Lower lobe of right lung (tissue), 2 donors: ENCODE results near the gene DCLK1. TPM values are rescaled to one million over a fixed set of nuclear protein-coding genes. Genes with fewer than 3 reads are reported as not detected.

ENCODE experiments used
- ATAC-seq, 2 donors: fragments of 200-7000 bp; cut with Tn5 transposase; one replicate each; pipeline ENCODE4 v1.9.1; 2020 to 2022; ENCODE audit warnings: mild to moderate bottlenecking in 2 of 2, moderate library complexity in 2 of 2
- DNase-seq: peaks from one replicate; pipeline ENCODE4 v3.0.0-alpha.2; 2020
- H3K27ac ChIP-seq: fragments of 200-600 bp; one replicate; pipeline ENCODE4 v1.8.0; 2022
- H3K27me3 ChIP-seq: fragments of 200-600 bp; one replicate; pipeline ENCODE4 v1.8.0; 2022; ENCODE audit warnings: low read depth
- H3K36me3 ChIP-seq: fragments of 200-600 bp; one replicate; pipeline ENCODE4 v1.8.0; 2022; ENCODE audit warnings: mild to moderate bottlenecking
- H3K4me1 ChIP-seq: fragments of 200-600 bp; one replicate; pipeline ENCODE4 v1.8.0; 2022
- H3K4me3 ChIP-seq: fragments of 200-600 bp; one replicate; pipeline ENCODE4 v1.8.0; 2022; ENCODE audit warnings: mild to moderate bottlenecking
- H3K9me3 ChIP-seq: fragments of 200-600 bp; one replicate; pipeline ENCODE4 v1.8.0; 2022
- intact Hi-C: fragments of 100-400 bp; cut with DNase I; formaldehyde crosslinking; loops from one replicate; pipeline ENCODE4 v1.11.0; 2022
- total RNA-seq: library from RNA; stranded (reverse); fragmentation: NEBNext Ultra II Directional; extraction: Animal tissue kit (Norgen Biotek cat#: 25700); gene quantifications from one replicate; pipeline ENCODE4 v1.2.1, GENCODE V29; 2021
- TF ChIP-seq, protein P1 (sequence below): fragments of 200-600 bp; IDR thresholded peaks from one replicate; pipeline ENCODE4 v1.8.0; 2022; ENCODE audit warnings: antibody characterized with exemption, mild to moderate bottlenecking
- donor health status: DM: no; HTN: yes; CAD: no; lungs with severe emphysema.

Gene DCLK1
- total RNA-seq, 1 donor from 2014 or later: 10.4 TPM

DNA sequence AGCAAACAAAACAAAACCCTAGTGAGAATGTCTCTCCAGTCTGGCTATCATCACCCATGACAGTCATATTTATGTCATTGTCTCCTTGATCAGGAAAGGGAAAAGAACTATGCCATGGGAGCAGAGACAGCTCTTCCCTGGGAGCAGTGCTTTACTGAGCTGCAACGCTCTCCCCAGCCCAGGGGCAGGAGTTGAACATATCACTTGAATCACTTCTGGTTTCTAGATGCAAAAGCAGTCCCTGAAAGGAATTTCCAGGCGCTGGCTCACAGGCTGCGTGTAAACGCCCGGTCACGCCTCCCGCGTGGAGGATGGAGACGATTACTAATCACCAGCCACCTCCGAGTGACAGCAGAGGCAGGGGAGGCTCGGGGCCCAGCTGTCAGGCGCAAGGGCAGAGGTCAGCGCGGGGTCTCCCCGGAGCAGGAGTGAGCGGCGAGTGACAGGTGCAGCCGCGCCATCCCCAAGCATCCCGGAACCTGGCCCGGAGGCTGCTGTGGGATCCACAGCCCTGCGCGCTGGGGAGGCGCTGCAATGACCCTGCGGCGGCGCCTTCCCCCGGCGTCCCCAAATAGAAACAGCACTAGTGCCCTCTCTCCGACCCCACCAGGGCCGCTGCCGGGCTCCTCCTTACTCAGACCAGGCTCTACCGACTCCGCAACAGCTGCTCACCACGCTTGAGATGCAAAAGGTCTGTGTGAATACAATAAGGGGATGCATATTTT, 23.5 kb upstream of the DCLK1 start:
- Histone ChIP-seq H3K27ac (no peak overlapping the region), H3K9me3 (no peaks in the 10 kb centered on the region), H3K4me3 (no peak overlapping the region), H3K36me3 (no peaks in the 10 kb centered on the region), H3K4me1 (no peaks in the 10 kb centered on the region), H3K27me3 (peaks cover 6% of the 10 kb centered on the region)
- DNase-seq (no peak), ATAC-seq (peak; percentile 16 to 41)
- intact Hi-C loops: no loop called here
- TF ChIP-seq, protein P1, sequence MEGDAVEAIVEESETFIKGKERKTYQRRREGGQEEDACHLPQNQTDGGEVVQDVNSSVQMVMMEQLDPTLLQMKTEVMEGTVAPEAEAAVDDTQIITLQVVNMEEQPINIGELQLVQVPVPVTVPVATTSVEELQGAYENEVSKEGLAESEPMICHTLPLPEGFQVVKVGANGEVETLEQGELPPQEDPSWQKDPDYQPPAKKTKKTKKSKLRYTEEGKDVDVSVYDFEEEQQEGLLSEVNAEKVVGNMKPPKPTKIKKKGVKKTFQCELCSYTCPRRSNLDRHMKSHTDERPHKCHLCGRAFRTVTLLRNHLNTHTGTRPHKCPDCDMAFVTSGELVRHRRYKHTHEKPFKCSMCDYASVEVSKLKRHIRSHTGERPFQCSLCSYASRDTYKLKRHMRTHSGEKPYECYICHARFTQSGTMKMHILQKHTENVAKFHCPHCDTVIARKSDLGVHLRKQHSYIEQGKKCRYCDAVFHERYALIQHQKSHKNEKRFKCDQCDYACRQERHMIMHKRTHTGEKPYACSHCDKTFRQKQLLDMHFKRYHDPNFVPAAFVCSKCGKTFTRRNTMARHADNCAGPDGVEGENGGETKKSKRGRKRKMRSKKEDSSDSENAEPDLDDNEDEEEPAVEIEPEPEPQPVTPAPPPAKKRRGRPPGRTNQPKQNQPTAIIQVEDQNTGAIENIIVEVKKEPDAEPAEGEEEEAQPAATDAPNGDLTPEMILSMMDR: no peak

DNA sequence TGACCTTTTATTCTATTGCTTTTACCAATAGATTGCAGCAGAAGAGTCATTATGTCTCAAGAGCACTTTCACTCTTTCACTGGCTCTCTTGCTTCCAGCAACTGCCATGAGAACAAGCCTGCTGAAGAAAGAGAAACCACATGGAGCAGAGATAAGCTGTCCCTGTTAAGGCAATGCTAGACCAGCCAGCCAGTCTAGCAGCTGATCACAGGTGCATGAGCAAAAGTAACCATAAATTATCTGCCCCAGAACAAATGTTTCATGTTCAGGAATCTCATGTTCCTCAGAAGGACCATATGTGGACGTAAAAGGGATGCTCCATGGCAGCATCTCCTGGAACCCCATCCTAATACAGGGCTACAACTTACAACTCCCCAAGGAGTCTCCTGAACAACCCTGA, 20.4 kb upstream of the DCLK1 start:
- no peaks in the 10 kb centered on the region for H3K36me3 ChIP-seq
- H3K27ac ChIP-seq: no peak overlapping the region
- H3K27me3 ChIP-seq: peaks cover 6% of the 10 kb centered on the region
- TF ChIP-seq, protein P1: no peak
- DNase-seq (no peak), ATAC-seq (no peak)
- no peaks in the 10 kb centered on the region for H3K4me1 ChIP-seq
- intact Hi-C loops: no loop called here
- H3K4me3 ChIP-seq: no peak overlapping the region
- no peaks in the 10 kb centered on the region for H3K9me3 ChIP-seq

DNA sequence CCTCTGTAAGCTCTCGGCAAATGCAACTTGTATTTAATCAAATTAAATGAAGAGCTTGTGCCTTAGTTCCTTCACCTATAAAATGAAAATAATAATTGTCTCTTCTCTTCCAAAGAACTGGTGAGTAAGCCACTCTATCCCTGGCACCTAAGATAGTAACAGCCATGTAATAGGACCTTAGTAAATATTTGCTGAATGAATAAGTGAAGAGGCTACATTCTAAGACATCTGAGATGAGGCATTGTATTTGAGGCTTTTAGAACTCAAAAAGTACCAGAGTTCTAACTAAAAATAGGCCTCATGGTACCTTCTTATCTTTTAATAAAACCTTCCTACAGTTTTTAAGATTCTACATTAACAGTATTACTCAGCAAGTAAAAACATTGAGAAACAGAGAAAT, 17.3 kb upstream of the DCLK1 start:
- intact Hi-C loops: no loop called here
- no peak for ATAC-seq
- DNase-seq: no peak
- no peaks in the 10 kb centered on the region for H3K27me3 ChIP-seq
- H3K36me3 ChIP-seq: no peaks in the 10 kb centered on the region
- no peaks in the 10 kb centered on the region for H3K9me3 ChIP-seq
- TF ChIP-seq, protein P1: no peak
- H3K4me1 ChIP-seq: no peaks in the 10 kb centered on the region
- no peak overlapping the region for H3K27ac ChIP-seq
- H3K4me3 ChIP-seq: no peak overlapping the region

DNA sequence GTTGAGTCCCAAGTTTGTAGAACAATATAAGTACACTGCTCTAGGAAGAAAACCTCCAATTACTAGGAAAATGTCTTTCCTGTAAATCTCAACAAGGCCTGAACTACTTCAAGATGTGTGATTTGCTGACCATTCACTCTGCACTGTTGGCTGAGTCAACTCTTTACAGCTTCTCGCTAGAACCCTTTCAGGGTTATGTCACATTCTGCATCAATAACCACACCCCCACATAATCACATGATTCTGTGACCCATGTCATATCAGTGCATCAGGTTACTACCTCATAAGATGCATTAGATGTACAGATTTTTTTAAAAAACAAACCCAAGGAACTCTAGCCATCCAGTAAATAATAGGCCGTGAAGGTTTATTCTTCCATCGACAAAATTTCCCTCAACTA, 16.1 kb upstream of the DCLK1 start:
- intact Hi-C loops: no loop called here
- DNase-seq: no peak
- no peaks in the 10 kb centered on the region for H3K36me3 ChIP-seq
- no peaks in the 10 kb centered on the region for H3K27me3 ChIP-seq
- no peaks in the 10 kb centered on the region for H3K9me3 ChIP-seq
- TF ChIP-seq, protein P1: no peak
- no peak for ATAC-seq
- H3K27ac ChIP-seq: no peak overlapping the region
- no peak overlapping the region for H3K4me3 ChIP-seq
- no peaks in the 10 kb centered on the region for H3K4me1 ChIP-seq

DNA sequence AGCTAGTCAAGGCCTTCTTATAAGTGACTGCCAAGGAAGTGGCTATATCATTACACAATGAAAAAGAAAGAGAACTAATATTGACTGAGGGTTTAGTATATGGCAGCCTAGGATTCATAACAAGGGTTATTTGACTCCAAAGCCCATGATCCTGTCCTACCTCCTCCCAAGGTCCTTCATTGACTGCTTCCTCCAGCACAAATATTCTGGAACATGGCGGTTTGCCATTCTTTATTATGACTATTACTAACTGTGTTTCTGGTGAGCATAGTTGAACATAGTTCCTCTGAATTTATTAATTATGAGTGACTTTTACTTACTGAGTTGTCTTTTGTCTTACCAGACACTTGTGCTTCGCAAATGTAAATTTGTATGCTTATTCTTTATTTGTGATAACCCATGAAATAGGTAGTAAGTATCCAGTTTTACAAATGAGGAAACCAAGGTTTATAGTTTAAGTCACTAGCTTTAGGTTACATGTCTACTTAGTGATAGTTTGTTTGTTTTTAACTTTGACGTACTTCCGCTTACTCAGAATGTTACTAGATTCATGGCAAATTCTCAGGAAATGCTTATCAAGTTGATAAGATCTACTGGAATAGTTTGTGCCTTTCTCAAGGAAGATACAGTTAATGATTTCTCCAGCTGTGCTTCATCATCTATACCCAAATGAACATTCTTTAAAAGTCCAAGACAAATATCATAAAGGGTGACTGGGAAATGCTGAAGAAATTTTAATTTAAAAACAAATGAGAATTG, 15.5 kb upstream of the DCLK1 start:
- intact Hi-C loops: no loop called here
- H3K4me3 ChIP-seq: no peak overlapping the region
- TF ChIP-seq, protein P1: no peak
- DNase-seq (no peak), ATAC-seq (no peak)
- H3K27me3 ChIP-seq: no peaks in the 10 kb centered on the region
- H3K27ac ChIP-seq: no peak overlapping the region
- H3K36me3 ChIP-seq: no peaks in the 10 kb centered on the region
- no peaks in the 10 kb centered on the region for H3K4me1 ChIP-seq
- no peaks in the 10 kb centered on the region for H3K9me3 ChIP-seq
